ENCODE data around the gene DPM2.
A peak's percentile ranks its signal among the peaks of the same experiment; 100 is the strongest.

The DPM2 gene

DNA sequence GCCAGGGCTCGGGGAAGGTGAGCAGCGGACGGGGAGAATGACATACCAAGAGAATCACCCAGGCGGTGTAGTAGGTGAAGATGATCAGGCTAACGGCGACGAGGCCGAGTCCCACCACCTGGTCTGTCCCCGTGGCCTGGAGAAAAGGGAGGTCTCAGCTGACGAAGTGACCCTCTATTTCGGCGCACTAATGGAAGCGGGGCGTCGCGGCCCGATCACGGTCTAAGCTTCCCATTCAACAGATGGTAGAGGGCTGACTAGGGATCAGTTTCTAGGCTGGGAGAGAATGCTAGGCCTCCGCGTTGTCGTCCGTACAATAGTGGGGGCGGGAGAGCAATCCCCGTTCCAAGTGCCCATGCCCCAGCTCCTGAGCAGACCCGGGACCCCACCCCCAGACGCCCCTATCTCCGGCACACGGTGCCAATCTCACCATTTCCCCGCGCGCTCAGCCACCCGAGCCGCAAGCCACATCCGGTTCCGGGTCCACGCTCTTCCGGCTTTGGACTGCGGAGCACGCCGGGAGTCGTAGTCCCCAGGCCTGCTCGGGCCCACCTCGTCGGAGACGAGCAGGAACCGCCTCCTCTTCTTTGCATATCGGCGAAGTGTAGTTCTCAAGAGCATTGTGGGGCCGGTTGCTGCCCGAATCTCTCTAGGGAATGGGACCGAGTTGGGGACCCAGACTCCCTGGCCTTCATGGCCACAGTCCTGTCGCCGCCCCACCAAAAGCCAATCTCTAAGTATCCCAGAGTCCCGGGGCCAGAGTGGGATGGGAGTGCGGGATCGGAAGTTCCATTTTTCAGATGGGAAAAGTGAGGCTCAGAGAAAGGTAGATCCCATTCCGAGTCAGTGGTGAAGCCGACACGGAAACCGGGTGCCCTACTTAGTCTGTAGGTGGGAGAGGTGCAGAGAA lies at the start of gene DPM2:
Gene DPM2, minus strand, starts transcription at position 467 of the 910 bp plus-strand sequence. Its CDS starts 34 bp downstream, at position 433.
- peak; percentile 73 to 90 (median 80) for DNase-seq

DNA sequence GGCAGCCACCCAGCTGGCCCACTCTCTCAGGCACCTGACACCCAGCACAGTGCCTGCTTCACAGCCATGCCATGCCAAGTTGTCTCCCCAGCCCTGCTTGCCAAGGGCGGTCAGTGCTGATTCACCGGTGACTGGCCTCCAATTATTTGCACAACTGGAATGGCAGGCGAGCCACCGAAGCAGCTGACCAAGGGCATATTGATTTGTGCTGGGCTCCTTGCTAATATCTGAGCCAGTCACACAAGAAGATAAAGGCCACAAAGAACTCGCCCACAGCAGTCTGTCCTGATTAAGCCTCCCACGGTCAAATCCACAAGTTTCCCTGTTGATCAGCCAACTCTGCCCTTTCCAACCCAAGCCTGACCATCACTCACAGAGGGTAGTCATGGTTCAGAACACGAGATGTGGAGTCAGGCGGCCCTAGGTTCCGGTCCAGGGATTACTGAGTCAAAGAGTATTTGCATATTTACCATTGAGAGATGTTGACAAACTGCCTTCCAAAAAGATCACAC lies 49.5 kb upstream of the DPM2 start:
- no peak for DNase-seq

GRCh38 chr9:127985011-127985410 lies 47.4 kb upstream of the DPM2 start:
- no peak for DNase-seq

DNA sequence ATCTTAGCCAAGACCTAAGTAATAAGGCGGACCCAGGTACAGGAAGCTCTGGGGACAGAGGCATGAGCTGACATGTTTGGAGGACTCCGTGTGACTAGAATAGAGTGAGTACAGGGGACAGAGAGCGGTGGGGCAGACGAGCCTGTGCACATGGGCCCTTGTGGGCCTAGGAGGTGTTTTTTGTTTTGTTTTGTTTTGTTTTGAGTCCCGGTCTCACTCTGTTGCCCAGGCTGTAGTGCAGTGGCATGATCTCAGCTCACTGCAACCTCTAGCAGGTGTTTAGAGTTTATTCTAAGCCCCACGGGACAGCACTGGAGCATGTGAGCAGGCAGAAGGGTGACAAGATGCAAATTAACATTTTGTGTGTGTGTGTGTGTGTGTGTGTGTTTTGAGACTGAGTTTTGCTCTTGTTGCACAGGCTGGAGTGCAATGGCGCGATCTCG lies 46.2 kb upstream of the DPM2 start:
- no peak for DNase-seq

DNA sequence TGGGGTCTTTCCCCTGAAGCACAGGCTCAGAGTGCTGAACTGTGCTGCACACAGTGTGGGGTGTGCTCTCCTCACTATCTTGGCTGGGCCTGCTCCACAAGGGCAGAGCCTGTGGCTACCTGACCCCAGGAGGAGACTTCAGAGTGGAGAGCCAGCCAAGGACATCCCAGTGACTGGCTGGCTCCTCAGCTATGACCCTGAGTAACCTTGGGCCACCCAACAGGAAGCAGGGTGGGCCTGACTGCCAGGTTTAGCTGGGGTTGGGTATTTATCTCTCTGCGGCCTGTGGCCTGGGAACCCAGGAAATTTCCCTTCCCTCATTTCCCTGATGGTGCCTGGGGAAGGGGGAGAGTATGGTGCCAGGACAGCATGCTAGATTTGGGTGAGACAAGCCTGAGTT lies 45.3 kb upstream of the DPM2 start:
- DNase-seq, result peak in 1 of 6 experiments; percentile 13

GRCh38 chr9:127981559-127982121 lies 44.0 kb upstream of the DPM2 start:
- DNase-seq, result peak in 3 of 6 experiments; percentile 21 to 47 (median 25)

GRCh38 chr9:127980706-127981558 lies 43.3 kb upstream of the DPM2 start, which contains the start of gene EEIG1:
EEIG1 (minus strand) TSS chr9:127980989; CDS start chr9:127980137, 852 bp downstream.
- peak; percentile 95 to 98 (median 97) for DNase-seq

DNA sequence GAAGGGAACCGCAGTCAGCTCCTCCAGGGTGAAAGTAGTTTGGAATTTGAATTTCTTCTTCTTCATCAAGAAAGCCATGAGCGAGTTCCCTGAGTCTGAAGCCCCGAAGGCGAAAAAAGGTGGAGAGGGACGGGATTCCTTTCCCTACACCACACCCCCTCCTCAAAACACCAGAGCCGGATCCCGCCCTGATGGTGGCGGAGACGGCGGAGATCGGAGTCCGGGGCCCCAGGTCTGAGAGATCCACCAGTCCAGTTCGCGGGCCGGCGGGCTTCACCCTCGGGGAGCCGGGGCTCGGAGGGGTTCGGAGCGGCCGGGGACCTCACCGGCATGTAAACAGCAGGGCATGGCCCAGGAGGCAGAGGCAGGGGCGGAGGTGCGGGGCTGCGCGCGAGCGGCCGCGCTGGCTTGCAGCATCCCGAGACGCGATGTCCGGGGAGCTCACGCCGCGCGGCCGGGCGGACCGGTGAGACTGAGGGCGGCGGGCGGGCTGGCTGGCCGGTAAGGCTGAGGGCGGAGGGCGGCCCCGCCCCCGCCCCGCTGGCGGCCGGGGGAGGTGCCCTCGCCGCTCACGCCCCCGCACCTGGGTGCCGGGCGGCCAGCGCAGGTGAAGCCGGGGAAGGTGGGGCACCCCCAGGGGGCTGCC lies 42.5 kb upstream of the DPM2 start:
- DNase-seq, result peak in 4 of 6 experiments; percentile 31 to 68 (median 44)

DNA sequence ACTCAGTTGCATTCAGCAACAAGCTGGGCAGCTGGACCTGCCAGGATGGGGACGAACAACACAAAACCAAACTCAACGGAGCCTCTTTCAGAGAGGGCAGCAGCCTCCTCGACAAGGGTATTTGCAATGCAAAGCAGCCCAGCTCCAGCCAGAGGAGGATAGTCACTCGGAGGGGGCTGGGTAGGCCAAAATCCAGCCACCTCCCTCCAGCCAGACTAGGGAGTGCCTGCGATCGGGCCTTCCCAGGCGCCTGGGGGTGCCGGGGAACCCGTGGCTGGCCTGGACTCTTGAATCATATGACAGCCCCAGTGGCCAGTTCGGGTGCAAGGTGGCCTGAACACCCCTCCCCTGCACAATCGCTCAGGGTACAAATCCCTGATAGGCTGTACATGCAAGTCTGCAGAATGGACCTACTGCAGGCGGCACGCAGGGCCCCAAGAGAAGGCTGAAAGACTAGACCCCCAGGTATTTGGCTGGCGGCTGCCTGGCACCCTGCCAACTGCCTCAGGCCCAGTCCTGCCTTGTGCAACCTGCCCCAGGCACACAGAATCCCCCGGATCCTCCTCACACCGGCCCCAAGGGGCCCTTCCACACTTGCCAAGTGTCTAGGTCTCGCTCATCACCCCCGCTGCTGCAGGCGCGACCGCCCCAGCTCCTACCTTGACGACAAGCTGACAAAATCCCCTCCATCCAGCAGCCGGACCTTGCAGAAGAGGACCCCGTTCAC lies 41.8 kb upstream of the DPM2 start:
- DNase-seq, result peak in 1 of 6 experiments; percentile 31

- no peak for DNase-seq
Observed at GRCh38 chr9:127979015-127979332, 41.3 kb upstream of the DPM2 start.

DNA sequence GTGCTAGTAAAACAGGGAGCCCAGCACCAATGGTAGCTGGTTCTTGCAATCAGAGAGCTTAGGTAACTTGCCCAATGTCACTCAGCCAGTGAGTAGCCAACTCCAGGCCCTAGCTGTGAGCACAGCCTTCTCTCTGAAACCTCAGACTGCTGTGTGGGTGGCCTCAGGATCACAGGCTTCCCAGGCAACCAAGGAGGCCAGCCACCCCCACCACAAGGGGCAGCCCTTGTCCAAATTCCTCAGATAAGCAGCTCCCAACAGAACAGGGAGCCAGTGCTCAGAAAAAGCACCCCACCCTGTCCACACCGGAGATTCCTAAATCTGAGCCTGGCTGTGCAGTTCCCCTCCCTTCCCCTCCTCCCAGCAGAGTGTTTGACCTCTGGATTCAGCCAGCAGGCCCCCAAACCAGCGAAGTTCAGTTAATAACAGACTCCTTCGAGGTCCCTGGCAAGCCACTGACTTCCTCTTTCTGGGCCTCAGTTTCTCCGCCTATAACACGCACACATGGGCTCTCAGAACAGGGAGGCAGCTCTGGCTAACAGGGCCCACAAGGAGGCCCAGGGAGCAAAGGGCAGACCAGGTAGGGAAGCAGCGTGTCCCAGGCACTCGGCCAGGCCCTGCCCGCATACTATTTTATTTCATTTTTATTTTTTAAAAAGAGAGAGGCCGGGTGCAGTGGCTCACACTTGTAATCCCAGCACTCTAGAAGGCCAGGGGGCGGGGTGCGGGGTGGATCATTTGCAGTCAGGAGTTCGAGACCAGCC lies 40.4 kb upstream of the DPM2 start:
- no peak for DNase-seq

DNA sequence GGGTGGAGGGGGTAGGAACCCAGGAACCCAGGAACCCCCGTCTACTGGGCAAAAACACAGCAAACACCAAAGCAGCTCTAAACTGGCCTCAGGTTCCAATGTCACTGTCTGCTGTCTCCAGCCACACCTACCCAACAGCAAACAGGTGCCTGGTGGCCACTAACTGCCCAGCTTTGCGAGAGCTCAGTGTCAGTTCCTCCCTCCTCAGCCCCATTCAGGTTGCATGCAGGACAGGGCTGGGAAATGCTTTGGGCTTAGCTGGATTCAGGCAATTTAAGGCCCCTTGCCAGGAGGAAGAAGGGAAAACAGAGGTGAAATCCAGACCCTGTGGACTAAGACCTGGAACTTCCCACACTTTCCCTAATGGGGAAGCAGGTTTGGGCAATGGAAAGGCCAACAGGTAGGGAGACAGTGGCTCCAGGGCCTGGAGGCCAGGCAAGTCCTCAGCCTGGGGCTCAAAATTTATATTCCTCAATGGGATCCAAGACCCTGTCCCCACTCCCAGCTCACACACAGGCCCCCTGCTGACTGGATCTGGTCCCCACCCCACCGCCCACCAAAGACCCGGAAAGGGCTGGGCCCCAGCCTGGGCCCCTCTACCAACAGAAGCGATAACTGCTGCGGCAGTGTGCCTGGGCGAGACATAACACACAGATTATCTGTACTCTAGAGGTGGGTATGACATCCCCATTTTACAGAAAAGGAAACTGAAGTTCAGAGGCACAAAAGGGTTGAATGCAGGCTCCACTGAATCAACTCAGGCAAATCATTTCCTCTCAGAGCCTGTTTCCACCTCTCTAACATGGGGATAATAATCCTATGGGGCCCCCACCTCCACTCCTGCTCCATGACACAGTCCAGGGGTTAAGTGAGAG lies 39.6 kb upstream of the DPM2 start:
- no peak for DNase-seq

GRCh38 chr9:127976498-127976897 lies 38.8 kb upstream of the DPM2 start:
- DNase-seq, result peak in 5 of 6 experiments; percentile 37 to 49 (median 39)

DNA sequence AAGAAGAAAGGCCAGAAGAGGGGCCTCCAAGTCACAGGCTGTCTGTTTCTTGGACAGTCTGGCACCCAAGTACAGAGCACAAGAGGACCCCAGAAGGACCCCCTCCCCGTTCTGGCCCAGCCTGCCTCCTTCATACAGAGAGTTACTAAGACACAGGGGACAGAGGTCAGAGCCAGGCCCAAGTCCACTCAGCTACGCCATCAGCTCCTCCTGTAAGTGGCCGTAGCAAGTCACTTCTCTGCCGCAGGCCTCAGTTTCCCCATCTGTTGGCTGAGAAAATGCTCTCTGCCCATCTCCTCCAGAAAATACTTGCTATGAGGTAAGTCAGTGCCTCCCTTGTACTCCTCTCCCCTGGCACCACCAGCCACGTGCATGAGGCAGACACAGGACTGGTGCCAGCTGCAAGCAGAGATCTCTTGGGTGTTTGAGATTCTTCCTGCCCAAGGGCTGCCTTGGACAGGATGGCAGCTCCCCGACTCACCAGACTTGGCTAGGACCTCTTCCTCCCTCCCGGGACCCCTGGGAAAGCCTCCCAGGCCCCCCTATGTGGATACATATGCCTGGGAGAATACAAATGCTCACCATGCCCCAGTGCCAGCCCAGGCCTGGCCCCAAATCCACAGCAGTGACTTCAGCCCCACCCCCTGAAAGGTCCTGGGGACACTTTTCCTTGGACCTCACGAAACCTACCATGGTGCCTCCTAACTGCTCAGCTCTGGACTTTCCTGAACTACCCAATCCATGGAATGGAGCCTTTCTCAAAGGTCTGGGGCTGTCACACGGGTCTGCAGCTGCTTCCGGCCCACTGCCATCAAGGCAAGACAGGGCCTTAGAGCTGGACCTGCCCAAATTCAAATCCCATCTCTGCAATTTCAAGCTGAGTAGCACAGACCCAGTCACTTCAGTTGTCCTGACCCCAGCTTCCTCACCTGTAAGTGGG lies 38.0 kb upstream of the DPM2 start:
- peak in 1 of 6 experiments; percentile 14 for DNase-seq

DNA sequence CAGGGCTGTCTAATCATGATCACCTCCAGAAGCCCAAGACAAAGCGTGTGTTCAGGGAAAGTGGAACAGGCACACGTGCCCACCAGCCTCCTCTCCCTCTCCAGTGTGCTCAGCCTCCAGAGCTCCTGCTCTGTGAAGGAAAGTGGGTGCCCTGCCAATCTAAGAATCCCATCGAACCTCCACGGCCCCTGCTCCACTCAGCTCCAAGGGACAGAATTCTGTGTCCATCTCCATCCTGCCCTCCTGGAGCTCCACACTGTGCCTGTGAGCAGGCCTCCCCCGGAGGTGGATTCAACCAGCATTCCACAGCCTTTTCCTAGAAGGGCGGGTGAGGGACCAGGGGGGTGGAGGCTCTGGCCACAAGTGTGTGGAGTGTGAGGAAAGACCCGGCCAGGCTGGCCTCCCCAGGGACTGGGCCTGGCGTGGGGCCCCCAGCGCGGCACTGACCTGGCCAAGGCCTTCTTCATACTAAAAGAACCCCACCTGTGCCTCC lies 37.2 kb upstream of the DPM2 start:
- no peak for DNase-seq

DNA sequence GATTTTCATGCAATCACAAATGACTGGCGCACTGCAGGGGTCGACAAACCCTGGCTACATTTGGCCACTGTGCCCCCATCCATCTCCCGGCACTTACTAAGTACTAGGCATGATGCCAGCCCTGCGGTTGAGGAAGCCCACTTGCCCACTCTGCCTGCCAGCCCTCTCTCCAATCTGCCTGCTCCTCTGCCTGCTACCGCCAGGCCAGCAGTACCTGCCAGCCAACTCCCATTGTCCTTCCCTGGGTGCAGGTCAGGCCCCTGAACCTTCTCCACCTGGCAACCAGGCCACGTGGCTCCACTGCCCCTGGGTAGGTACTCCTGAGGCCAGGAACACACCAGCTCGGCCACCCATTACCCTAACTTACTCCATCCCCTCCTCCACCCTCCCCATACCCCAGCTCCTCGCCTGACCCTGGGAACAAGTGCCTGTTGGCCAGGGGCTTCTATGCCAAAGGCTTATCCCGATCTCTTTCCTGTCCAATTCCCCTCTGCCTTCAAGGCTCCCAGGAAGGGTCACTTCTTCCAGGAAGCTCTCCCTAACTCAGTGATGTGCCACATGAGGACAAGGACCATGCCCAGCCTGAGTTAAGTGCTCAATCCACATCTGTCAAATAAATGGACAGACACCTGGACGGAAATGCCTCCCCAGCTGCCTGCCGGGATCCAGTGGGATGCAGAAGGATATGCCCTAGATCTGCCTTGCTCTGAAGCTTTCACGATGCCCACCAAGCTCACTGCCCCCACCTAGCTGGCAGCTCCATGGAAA lies 36.5 kb upstream of the DPM2 start:
- no peak for DNase-seq

GRCh38 chr9:127973169-127974000 lies 35.7 kb upstream of the DPM2 start:
- DNase-seq, result no peak
